Measurements from ENCODE around the gene LYVE1.

DNA sequence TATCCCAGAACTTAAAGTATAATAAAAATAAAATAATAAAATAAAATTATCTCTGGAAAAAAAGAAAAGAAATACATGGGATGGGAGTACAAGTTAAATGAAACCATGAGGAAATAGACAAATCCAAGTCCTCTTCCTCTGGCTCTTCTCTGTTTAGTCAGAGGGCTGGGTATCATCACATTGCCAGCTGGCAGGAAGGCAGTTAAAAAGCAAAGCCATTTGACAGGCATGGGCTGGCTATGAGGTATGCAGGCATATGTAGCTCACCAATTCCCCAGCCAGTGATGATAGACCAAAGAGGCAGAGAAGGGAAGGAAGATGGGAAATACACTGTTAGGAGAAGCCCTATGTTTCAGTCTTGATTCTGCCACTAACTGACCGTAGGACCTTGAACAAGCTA is 6.5 kb downstream of the LYVE1 start:
- TF ChIP-seq, protein P1, sequence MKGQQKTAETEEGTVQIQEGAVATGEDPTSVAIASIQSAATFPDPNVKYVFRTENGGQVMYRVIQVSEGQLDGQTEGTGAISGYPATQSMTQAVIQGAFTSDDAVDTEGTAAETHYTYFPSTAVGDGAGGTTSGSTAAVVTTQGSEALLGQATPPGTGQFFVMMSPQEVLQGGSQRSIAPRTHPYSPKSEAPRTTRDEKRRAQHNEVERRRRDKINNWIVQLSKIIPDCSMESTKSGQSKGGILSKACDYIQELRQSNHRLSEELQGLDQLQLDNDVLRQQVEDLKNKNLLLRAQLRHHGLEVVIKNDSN (IDR thresholded peaks at IDR 0.05): no peak
- TF ChIP-seq NFIC (IDR thresholded peaks at IDR 0.05): no peak

Data from Ishikawa (cell line).